ENCODE results near the gene MRPL41.

The MRPL41 gene

GRCh38 chr9:137569609-137570203, 18.0 kb downstream of the MRPL41 start:
- peaks cover 28 to 30% of the 10 kb centered on the region in 2 donors for H3K36me3 ChIP-seq (ENCODE audit: control insufficient read depth in 2 of 2, insufficient read depth in 2 of 2, low read length in 2 of 2)
- H3K4me3 ChIP-seq (ENCODE audit: low read length in 2 of 2), result no peak overlapping the region
- H3K27me3 ChIP-seq (ENCODE audit: control insufficient read depth in 2 of 2, insufficient read depth in 2 of 2, low read length in 2 of 2), result no peaks in the 10 kb centered on the region
- no peaks in the 10 kb centered on the region for H3K4me1 ChIP-seq (ENCODE audit: control insufficient read depth in 2 of 2, insufficient read depth in 2 of 2, low read length in 2 of 2)
- no peaks in the 10 kb centered on the region for H3K9me3 ChIP-seq (ENCODE audit: control insufficient read depth in 2 of 2, low read length in 2 of 2)
- no peak overlapping the region for H3K27ac ChIP-seq (ENCODE audit: low read depth in 2 of 2, low read length in 2 of 2)
- no peak overlapping the region for H3K9ac ChIP-seq (ENCODE audit: low read depth in 1 of 2, low read length in 2 of 2)

- no peaks in the 10 kb centered on the region for H3K9me3 ChIP-seq (ENCODE audit: control insufficient read depth in 2 of 2, low read length in 2 of 2)
- no peaks in the 10 kb centered on the region for H3K27me3 ChIP-seq (ENCODE audit: control insufficient read depth in 2 of 2, insufficient read depth in 2 of 2, low read length in 2 of 2)
- peaks cover 31 to 32% of the 10 kb centered on the region in 2 donors for H3K36me3 ChIP-seq (ENCODE audit: control insufficient read depth in 2 of 2, insufficient read depth in 2 of 2, low read length in 2 of 2)
- H3K27ac ChIP-seq (ENCODE audit: low read depth in 2 of 2, low read length in 2 of 2), result no peak overlapping the region
- H3K9ac ChIP-seq (ENCODE audit: low read depth in 1 of 2, low read length in 2 of 2), result no peak overlapping the region
- no peaks in the 10 kb centered on the region for H3K4me1 ChIP-seq (ENCODE audit: control insufficient read depth in 2 of 2, insufficient read depth in 2 of 2, low read length in 2 of 2)
- no peak overlapping the region for H3K4me3 ChIP-seq (ENCODE audit: low read length in 2 of 2)
Measured at GRCh38 chr9:137570566-137570965, 18.9 kb downstream of the MRPL41 start.

GRCh38 chr9:137574192-137574591, 22.5 kb downstream of the MRPL41 start:
- Histone ChIP-seq H3K9me3 (ENCODE audit: control insufficient read depth in 2 of 2, low read length in 2 of 2) (no peaks in the 10 kb centered on the region), H3K4me3 (ENCODE audit: low read length in 2 of 2) (no peak overlapping the region), H3K36me3 (ENCODE audit: control insufficient read depth in 2 of 2, insufficient read depth in 2 of 2, low read length in 2 of 2) (peaks cover 25 to 38% of the 10 kb centered on the region in 2 donors), H3K9ac (ENCODE audit: low read depth in 1 of 2, low read length in 2 of 2) (no peak overlapping the region), H3K27me3 (ENCODE audit: control insufficient read depth in 2 of 2, insufficient read depth in 2 of 2, low read length in 2 of 2) (no peaks in the 10 kb centered on the region), H3K27ac (ENCODE audit: low read depth in 2 of 2, low read length in 2 of 2) (no peak overlapping the region), H3K4me1 (ENCODE audit: control insufficient read depth in 2 of 2, insufficient read depth in 2 of 2, low read length in 2 of 2) (peaks cover 11% of the 10 kb centered on the region in 2 donors)

- peaks cover 25 to 37% of the 10 kb centered on the region in 2 donors for H3K36me3 ChIP-seq (ENCODE audit: control insufficient read depth in 2 of 2, insufficient read depth in 2 of 2, low read length in 2 of 2)
- H3K9ac ChIP-seq (ENCODE audit: low read depth in 1 of 2, low read length in 2 of 2), result no peak overlapping the region
- no peak overlapping the region for H3K27ac ChIP-seq (ENCODE audit: low read depth in 2 of 2, low read length in 2 of 2)
- H3K9me3 ChIP-seq (ENCODE audit: control insufficient read depth in 2 of 2, low read length in 2 of 2), result no peaks in the 10 kb centered on the region
- no peaks in the 10 kb centered on the region for H3K27me3 ChIP-seq (ENCODE audit: control insufficient read depth in 2 of 2, insufficient read depth in 2 of 2, low read length in 2 of 2)
- no peak overlapping the region for H3K4me3 ChIP-seq (ENCODE audit: low read length in 2 of 2)
- H3K4me1 ChIP-seq (ENCODE audit: control insufficient read depth in 2 of 2, insufficient read depth in 2 of 2, low read length in 2 of 2), result peaks cover 11 to 12% of the 10 kb centered on the region in 2 donors
Measured at GRCh38 chr9:137575364-137575715, 23.7 kb downstream of the MRPL41 start.

- no peaks in the 10 kb centered on the region for H3K27me3 ChIP-seq (ENCODE audit: control insufficient read depth in 2 of 2, insufficient read depth in 2 of 2, low read length in 2 of 2)
- H3K4me1 ChIP-seq (ENCODE audit: control insufficient read depth in 2 of 2, insufficient read depth in 2 of 2, low read length in 2 of 2), result peaks cover 11 to 12% of the 10 kb centered on the region in 2 donors
- no peaks in the 10 kb centered on the region for H3K9me3 ChIP-seq (ENCODE audit: control insufficient read depth in 2 of 2, low read length in 2 of 2)
- H3K27ac ChIP-seq (ENCODE audit: low read depth in 2 of 2, low read length in 2 of 2), result no peak overlapping the region
- no peak overlapping the region for H3K4me3 ChIP-seq (ENCODE audit: low read length in 2 of 2)
- H3K36me3 ChIP-seq (ENCODE audit: control insufficient read depth in 2 of 2, insufficient read depth in 2 of 2, low read length in 2 of 2), result peaks cover 25 to 33% of the 10 kb centered on the region in 2 donors
- no peak overlapping the region for H3K9ac ChIP-seq (ENCODE audit: low read depth in 1 of 2, low read length in 2 of 2)
Measured at GRCh38 chr9:137575716-137576411, 24.2 kb downstream of the MRPL41 start.

GRCh38 chr9:137578518-137579258, 27.0 kb downstream of the MRPL41 start, which contains the start of gene DPH7:
Gene DPH7 (minus strand): TSS chr9:137578925. CDS start chr9:137578777, 148 bp downstream.
- Histone ChIP-seq H3K4me3 (ENCODE audit: low read length in 2 of 2) (peak within 1 kb of the TSS; percentile 84 to 94), H3K36me3 (ENCODE audit: control insufficient read depth in 2 of 2, insufficient read depth in 2 of 2, low read length in 2 of 2) (peaks cover 21 to 30% of the 10 kb centered on the region in 2 donors), H3K27ac (ENCODE audit: low read depth in 2 of 2, low read length in 2 of 2) (peak within 1 kb of the TSS; percentile 81 to 82), H3K9me3 (ENCODE audit: control insufficient read depth in 2 of 2, low read length in 2 of 2) (no peaks in the 10 kb centered on the region), H3K9ac (ENCODE audit: low read depth in 1 of 2, low read length in 2 of 2) (peak within 1 kb of the TSS; percentile 78 to 88), H3K27me3 (ENCODE audit: control insufficient read depth in 2 of 2, insufficient read depth in 2 of 2, low read length in 2 of 2) (no peaks in the 10 kb centered on the region), H3K4me1 (ENCODE audit: control insufficient read depth in 2 of 2, insufficient read depth in 2 of 2, low read length in 2 of 2) (peaks cover 11 to 12% of the 10 kb centered on the region in 2 donors)

GRCh38 chr9:137579259-137579604, 27.6 kb downstream of the MRPL41 start:
- Histone ChIP-seq H3K27ac (ENCODE audit: low read depth in 2 of 2, low read length in 2 of 2) (peak overlapping the region; percentile 81 to 82), H3K4me1 (ENCODE audit: control insufficient read depth in 2 of 2, insufficient read depth in 2 of 2, low read length in 2 of 2) (peaks cover 11 to 12% of the 10 kb centered on the region in 2 donors), H3K27me3 (ENCODE audit: control insufficient read depth in 2 of 2, insufficient read depth in 2 of 2, low read length in 2 of 2) (no peaks in the 10 kb centered on the region), H3K9me3 (ENCODE audit: control insufficient read depth in 2 of 2, low read length in 2 of 2) (no peaks in the 10 kb centered on the region), H3K4me3 (ENCODE audit: low read length in 2 of 2) (peak overlapping the region; percentile 60 to 94), H3K9ac (ENCODE audit: low read depth in 1 of 2, low read length in 2 of 2) (peak overlapping the region in 1 of 2 donors; percentile 78), H3K36me3 (ENCODE audit: control insufficient read depth in 2 of 2, insufficient read depth in 2 of 2, low read length in 2 of 2) (peaks cover 20 to 24% of the 10 kb centered on the region in 2 donors)

- no peak overlapping the region for H3K4me3 ChIP-seq (ENCODE audit: low read length in 2 of 2)
- no peaks in the 10 kb centered on the region for H3K27me3 ChIP-seq (ENCODE audit: control insufficient read depth in 2 of 2, insufficient read depth in 2 of 2, low read length in 2 of 2)
- H3K4me1 ChIP-seq (ENCODE audit: control insufficient read depth in 2 of 2, insufficient read depth in 2 of 2, low read length in 2 of 2), result peaks cover 11 to 12% of the 10 kb centered on the region in 2 donors
- no peak overlapping the region for H3K27ac ChIP-seq (ENCODE audit: low read depth in 2 of 2, low read length in 2 of 2)
- H3K36me3 ChIP-seq (ENCODE audit: control insufficient read depth in 2 of 2, insufficient read depth in 2 of 2, low read length in 2 of 2), result peaks cover 13 to 17% of the 10 kb centered on the region in 2 donors
- H3K9ac ChIP-seq (ENCODE audit: low read depth in 1 of 2, low read length in 2 of 2), result no peak overlapping the region
- no peaks in the 10 kb centered on the region for H3K9me3 ChIP-seq (ENCODE audit: control insufficient read depth in 2 of 2, low read length in 2 of 2)
Measured at GRCh38 chr9:137580209-137580953, 28.7 kb downstream of the MRPL41 start.

- peaks cover 15 to 18% of the 10 kb centered on the region in 2 donors for H3K36me3 ChIP-seq (ENCODE audit: control insufficient read depth in 2 of 2, insufficient read depth in 2 of 2, low read length in 2 of 2)
- no peak overlapping the region for H3K4me3 ChIP-seq (ENCODE audit: low read length in 2 of 2)
- H3K9me3 ChIP-seq (ENCODE audit: control insufficient read depth in 2 of 2, low read length in 2 of 2), result no peaks in the 10 kb centered on the region
- no peak overlapping the region for H3K27ac ChIP-seq (ENCODE audit: low read depth in 2 of 2, low read length in 2 of 2)
- H3K9ac ChIP-seq (ENCODE audit: low read depth in 1 of 2, low read length in 2 of 2), result no peak overlapping the region
- H3K4me1 ChIP-seq (ENCODE audit: control insufficient read depth in 2 of 2, insufficient read depth in 2 of 2, low read length in 2 of 2), result peaks cover 11 to 12% of the 10 kb centered on the region in 2 donors
- H3K27me3 ChIP-seq (ENCODE audit: control insufficient read depth in 2 of 2, insufficient read depth in 2 of 2, low read length in 2 of 2), result no peaks in the 10 kb centered on the region
Measured at GRCh38 chr9:137580954-137581322, 29.3 kb downstream of the MRPL41 start.
